DND-41 (cell line): Measurements from ENCODE around the gene ANKMY1.

Experiments
- ATAC-seq: fragments of 200-7000 bp; cut with Tn5 transposase; 3 replicates; pipeline ENCODE4 v1.9.1; 2021; ENCODE audit warnings: low read depth; ENCODE audit not compliant: insufficient read depth
- DNase-seq: peaks from one replicate; pipeline ENCODE4 v3.0.0-alpha.2; 2020
- H2AFZ ChIP-seq: 2 replicates; pipeline ENCODE4 v1.6.0; 2012; ENCODE audit warnings: low read depth, low read length
- H3K27ac ChIP-seq: 2 replicates; pipeline ENCODE4 v1.5.1; 2012; ENCODE audit warnings: low read length, inconsistent platforms
- H3K27me3 ChIP-seq: fragments of 200-600 bp; sonication (generic); 2 replicates; pipeline ENCODE4 v1.6.0; 2012; ENCODE audit warnings: low read length, mild to moderate bottlenecking, inconsistent platforms; ENCODE audit not compliant: insufficient read depth, poor library complexity
- H3K36me3 ChIP-seq: 2 replicates; pipeline ENCODE4 v1.5.1; 2012; ENCODE audit warnings: low read length, inconsistent platforms; ENCODE audit not compliant: insufficient read depth
- H3K4me1 ChIP-seq: 2 replicates; pipeline ENCODE4 v1.5.1; 2012; ENCODE audit warnings: mild to moderate bottlenecking, low read length; ENCODE audit not compliant: insufficient read depth
- H3K4me2 ChIP-seq: 2 replicates; pipeline ENCODE4 v1.6.0; 2012; ENCODE audit warnings: mild to moderate bottlenecking, moderate library complexity, low read length, inconsistent platforms; ENCODE audit not compliant: insufficient read depth
- H3K4me3 ChIP-seq, 2 experiments: fragments of 200-600 bp in 1 of 2; shearing (Covaris generic) in 1 of 2; 2 replicates each; pipeline ENCODE4 v1.5.1; 2012 to 2016; ENCODE audit warnings: inconsistent platforms in 2 of 2, low read length in 2 of 2, mild to moderate bottlenecking in 2 of 2, low read depth in 1 of 2, moderate library complexity in 1 of 2
- H3K79me2 ChIP-seq: 2 replicates; pipeline ENCODE4 v1.6.0; 2012; ENCODE audit warnings: low read length, inconsistent platforms; ENCODE audit not compliant: insufficient read depth
- H3K9ac ChIP-seq: 2 replicates; pipeline ENCODE4 v1.6.0; 2012; ENCODE audit warnings: low read depth, mild to moderate bottlenecking, inconsistent platforms, low read length, moderate library complexity
- H3K9me3 ChIP-seq: 2 replicates; pipeline ENCODE4 v1.5.1; 2012; ENCODE audit warnings: low read length, moderate library complexity, mild to moderate bottlenecking, inconsistent platforms; ENCODE audit not compliant: insufficient read depth, severe bottlenecking
- H4K20me1 ChIP-seq: 2 replicates; pipeline ENCODE4 v1.6.0; 2012; ENCODE audit warnings: low read length; ENCODE audit not compliant: insufficient read depth
- EZH2 ChIP-seq: IDR thresholded peaks from 3 replicates; pipeline ENCODE4 v1.6.1; 2012; ENCODE audit warnings: borderline replicate concordance, low read depth, mild to moderate bottlenecking, moderate library complexity, low read length, inconsistent platforms; ENCODE audit not compliant: severe bottlenecking
- TF ChIP-seq, protein P1 (sequence below): IDR thresholded peaks from 2 replicates; pipeline ENCODE4 v1.5.1; 2012; ENCODE audit warnings: borderline replicate concordance, low read length, moderate library complexity, mild to moderate bottlenecking; ENCODE audit not compliant: poor library complexity, severe bottlenecking; ENCODE audit errors: extremely low read depth

The ANKMY1 gene, protein sequence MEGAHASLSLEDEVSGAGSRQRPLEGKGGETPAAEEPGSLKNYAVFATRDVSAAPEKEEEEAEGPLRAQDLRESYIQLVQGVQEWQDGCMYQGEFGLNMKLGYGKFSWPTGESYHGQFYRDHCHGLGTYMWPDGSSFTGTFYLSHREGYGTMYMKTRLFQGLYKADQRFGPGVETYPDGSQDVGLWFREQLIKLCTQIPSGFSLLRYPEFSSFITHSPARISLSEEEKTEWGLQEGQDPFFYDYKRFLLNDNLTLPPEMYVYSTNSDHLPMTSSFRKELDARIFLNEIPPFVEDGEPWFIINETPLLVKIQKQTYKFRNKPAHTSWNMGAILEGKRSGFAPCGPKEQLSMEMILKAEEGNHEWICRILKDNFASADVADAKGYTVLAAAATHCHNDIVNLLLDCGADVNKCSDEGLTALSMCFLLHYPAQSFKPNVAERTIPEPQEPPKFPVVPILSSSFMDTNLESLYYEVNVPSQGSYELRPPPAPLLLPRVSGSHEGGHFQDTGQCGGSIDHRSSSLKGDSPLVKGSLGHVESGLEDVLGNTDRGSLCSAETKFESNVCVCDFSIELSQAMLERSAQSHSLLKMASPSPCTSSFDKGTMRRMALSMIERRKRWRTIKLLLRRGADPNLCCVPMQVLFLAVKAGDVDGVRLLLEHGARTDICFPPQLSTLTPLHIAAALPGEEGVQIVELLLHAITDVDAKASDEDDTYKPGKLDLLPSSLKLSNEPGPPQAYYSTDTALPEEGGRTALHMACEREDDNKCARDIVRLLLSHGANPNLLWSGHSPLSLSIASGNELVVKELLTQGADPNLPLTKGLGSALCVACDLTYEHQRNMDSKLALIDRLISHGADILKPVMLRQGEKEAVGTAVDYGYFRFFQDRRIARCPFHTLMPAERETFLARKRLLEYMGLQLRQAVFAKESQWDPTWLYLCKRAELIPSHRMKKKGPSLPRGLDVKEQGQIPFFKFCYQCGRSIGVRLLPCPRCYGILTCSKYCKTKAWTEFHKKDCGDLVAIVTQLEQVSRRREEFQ

DNA sequence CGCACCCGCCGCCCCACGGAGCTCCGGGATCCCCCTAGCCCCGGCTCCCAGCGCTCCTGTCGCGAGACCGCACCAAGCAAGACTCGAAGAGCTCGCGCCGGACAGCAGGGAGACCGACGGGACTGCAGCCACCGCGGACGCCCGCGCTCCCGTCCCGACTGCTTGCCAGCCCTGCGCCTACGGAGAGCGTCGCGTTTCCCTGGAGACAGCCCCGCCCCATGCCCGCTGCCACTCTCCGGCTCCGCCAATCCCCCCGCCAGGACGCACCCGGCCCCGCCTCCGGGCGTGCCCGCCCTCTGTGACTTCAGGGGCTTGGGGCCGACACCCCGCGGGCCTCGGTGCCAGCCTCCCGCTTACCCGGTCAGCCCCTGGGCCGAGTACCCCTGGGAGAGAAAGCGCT lies at the start of gene ANKMY1:
Gene ANKMY1, minus strand, starts transcription at position 181 of the 400 bp plus-strand sequence. CDS start 653 bp downstream, outside the sequence.
- H4K20me1 ChIP-seq: peaks cover 8% of the 10 kb centered on the region
- peaks cover 67% of the 10 kb centered on the region for H3K36me3 ChIP-seq
- ATAC-seq: no peak
- H3K9ac ChIP-seq: peak within 1 kb of the TSS; percentile 99; the same call in 1 of the 2 replicates
- TF ChIP-seq EZH2: no peak
- TF ChIP-seq, protein P1, sequence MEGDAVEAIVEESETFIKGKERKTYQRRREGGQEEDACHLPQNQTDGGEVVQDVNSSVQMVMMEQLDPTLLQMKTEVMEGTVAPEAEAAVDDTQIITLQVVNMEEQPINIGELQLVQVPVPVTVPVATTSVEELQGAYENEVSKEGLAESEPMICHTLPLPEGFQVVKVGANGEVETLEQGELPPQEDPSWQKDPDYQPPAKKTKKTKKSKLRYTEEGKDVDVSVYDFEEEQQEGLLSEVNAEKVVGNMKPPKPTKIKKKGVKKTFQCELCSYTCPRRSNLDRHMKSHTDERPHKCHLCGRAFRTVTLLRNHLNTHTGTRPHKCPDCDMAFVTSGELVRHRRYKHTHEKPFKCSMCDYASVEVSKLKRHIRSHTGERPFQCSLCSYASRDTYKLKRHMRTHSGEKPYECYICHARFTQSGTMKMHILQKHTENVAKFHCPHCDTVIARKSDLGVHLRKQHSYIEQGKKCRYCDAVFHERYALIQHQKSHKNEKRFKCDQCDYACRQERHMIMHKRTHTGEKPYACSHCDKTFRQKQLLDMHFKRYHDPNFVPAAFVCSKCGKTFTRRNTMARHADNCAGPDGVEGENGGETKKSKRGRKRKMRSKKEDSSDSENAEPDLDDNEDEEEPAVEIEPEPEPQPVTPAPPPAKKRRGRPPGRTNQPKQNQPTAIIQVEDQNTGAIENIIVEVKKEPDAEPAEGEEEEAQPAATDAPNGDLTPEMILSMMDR: no peak
- H3K27me3 ChIP-seq: no peaks in the 10 kb centered on the region
- H3K4me1 ChIP-seq: peaks cover 36% of the 10 kb centered on the region
- peak within 1 kb of the TSS; percentile 91 for H3K4me2 ChIP-seq
- no peak for DNase-seq
- H3K4me3 ChIP-seq: peak within 1 kb of the TSS in 1 of 2 experiments; percentile 78; a peak in 1 of 4 replicates
- H3K79me2 ChIP-seq: peaks cover 88% of the 10 kb centered on the region
- H2AFZ ChIP-seq: no peak within 1 kb of the TSS
- no peaks in the 10 kb centered on the region for H3K9me3 ChIP-seq
- H3K27ac ChIP-seq: peak within 1 kb of the TSS; percentile 98

DNA sequence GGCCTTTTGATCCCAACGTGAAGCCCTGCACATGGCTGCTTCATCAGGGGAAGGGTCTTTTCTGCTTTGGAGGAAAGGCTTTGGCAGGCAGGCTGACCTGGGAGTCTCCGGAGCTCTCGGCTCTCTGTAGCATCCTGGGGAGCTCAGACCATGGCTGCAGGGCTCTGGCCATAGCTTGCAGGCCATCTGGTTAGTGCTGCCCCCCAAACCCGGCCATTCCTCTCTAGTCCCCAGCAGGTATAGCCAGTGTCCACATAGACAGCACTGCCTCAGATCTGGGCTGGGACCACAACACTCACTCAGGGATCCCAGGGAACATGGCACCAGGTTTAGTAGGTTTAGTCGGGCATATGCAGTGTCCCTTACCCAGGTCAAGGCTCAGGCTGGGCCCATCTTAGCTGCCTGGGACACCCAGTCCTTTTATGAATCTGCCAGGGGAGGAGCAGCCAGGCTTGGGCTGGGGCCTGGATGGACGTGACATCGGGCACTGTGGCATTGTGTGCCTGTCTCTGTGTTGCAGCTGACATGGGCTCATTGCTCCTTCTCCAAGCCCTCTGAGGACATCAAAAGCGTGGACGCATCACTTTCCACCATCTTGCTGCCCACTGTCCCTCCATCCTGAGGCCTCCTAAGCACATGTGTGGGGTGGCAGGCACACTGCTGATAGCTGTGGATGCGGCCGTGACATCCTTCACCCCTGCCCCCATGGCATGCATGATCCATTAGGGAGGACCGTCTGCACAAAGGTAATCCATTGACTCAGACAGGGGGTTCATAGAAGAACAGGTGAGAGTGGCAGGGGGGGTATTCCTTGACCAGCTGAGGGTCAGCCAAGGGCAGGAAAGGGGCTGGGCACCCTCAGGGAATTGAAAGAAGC lies 48.3 kb upstream of the ANKMY1 start:
- Histone ChIP-seq H3K4me2 (no peak overlapping the region), H3K4me3 (no peak overlapping the region), H3K79me2 (no peaks in the 10 kb centered on the region), H3K36me3 (no peaks in the 10 kb centered on the region), H3K27ac (no peak overlapping the region), H3K4me1 (no peaks in the 10 kb centered on the region), H3K9me3 (no peaks in the 10 kb centered on the region), H3K27me3 (no peaks in the 10 kb centered on the region), H2AFZ (no peak overlapping the region), H4K20me1 (no peaks in the 10 kb centered on the region; the same call in 1 of the 2 replicates), H3K9ac (no peak overlapping the region)
- ATAC-seq (no peak), DNase-seq (no peak)
- no peak for TF ChIP-seq EZH2
- TF ChIP-seq, protein P1: no peak

DNA sequence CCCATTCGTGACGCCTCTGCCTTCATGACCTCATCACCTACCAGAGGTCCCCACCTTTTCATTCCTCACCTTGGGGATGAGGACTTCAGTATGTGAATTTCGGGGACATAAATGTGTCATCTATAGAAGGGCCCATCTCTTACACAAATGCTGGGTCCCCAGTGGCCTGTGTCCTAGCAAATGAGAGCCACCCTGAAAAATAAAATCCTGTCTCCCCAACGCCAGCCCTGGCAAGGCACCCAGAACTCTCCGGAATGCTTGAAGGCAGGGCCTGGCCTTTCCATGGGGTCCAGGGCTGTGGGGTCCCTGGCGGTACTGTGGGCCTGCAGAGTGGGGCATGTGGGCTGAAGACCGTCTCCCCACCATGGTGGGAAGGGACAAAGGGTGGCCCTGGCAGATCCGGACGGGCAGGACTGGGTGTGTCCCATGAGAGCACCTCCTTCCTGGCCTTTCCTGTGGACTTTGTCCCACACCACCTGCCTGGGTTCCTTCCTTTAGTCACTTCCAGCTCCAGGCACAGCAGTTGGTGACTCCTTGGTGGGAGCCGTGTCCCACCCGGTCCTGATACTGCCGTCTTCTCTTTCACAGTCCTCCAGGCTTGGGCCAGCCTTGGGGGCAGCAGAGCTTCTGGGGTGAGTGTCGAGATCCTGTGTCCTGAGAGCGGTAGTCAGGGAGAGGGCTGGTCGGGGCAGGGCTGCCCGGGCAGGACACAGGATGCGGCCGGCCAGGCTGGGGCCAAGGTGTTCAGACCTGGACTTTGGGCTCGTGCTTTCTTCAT lies 47.3 kb upstream of the ANKMY1 start:
- no peak for ATAC-seq
- H4K20me1 ChIP-seq: peaks cover 3% of the 10 kb centered on the region; the same call in 1 of the 2 replicates
- H3K9ac ChIP-seq: no peak overlapping the region
- no peak overlapping the region for H3K4me2 ChIP-seq
- no peak for TF ChIP-seq EZH2
- TF ChIP-seq, protein P1: no peak
- DNase-seq: no peak
- H3K36me3 ChIP-seq: peaks cover 6% of the 10 kb centered on the region; the same call in 1 of the 2 replicates
- H3K79me2 ChIP-seq: no peaks in the 10 kb centered on the region
- H3K4me3 ChIP-seq: no peak overlapping the region
- no peaks in the 10 kb centered on the region for H3K4me1 ChIP-seq
- H2AFZ ChIP-seq: no peak overlapping the region
- no peaks in the 10 kb centered on the region for H3K27me3 ChIP-seq
- no peak overlapping the region for H3K27ac ChIP-seq
- no peaks in the 10 kb centered on the region for H3K9me3 ChIP-seq
